Esophagus muscularis mucosa (tissue), 4 donors: ENCODE data around the gene GAD2. TPM values are rescaled to one million over a fixed set of nuclear protein-coding genes. Genes with fewer than 3 reads are reported as not detected.

Experiments
- DNase-seq: peaks from one replicate; pipeline ENCODE4 v3.0.0-alpha.2; 2017; ENCODE audit errors: extremely low spot score
- H3K27ac ChIP-seq, 4 donors: fragments of 200-600 bp; sonication (generic); replicated peaks in 1 of 4; 1 replicate in 3 of 4; 2 replicates in 1 of 4; pipeline ENCODE4 v1.5.1; 2016 to 2019; ENCODE audit warnings: mild to moderate bottlenecking in 1 of 4
- H3K27me3 ChIP-seq, 4 donors: fragments of 200-600 bp; sonication (generic); one replicate each; pipeline versions ENCODE4 v1.5.1 to v1.6.0; 2016 to 2019
- H3K36me3 ChIP-seq, 4 donors: fragments of 200-600 bp; sonication (generic); one replicate each; pipeline ENCODE4 v1.5.1; 2016 to 2019
- H3K4me1 ChIP-seq, 4 donors: fragments of 200-600 bp; sonication (generic); one replicate each; pipeline ENCODE4 v1.5.1; 2016 to 2019
- H3K4me3 ChIP-seq, 4 donors: fragments of 200-600 bp; sonication (generic); 1 replicate in 2 of 4; 2 replicates in 2 of 4; pipeline ENCODE4 v1.5.1; 2016 to 2019; ENCODE audit warnings: mild to moderate bottlenecking in 4 of 4, moderate library complexity in 1 of 4
- H3K9me3 ChIP-seq, 4 donors: fragments of 200-600 bp; sonication (generic); 1 replicate in 3 of 4; 2 replicates in 1 of 4; pipeline ENCODE4 v1.5.1; 2016 to 2019
- EP300 ChIP-seq: sonication (generic); formaldehyde crosslinking; IDR thresholded peaks from one replicate; pipeline ENCODE4 v1.6.1; 2017; ENCODE audit warnings: antibody characterized with exemption
- POLR2A ChIP-seq: fragments of 450-650 bp; IDR thresholded peaks from one replicate; pipeline ENCODE4 v1.6.1; 2017; ENCODE audit warnings: antibody characterized with exemption, moderate library complexity, mild to moderate bottlenecking, low read depth
- POLR2AphosphoS5 ChIP-seq, 2 donors: sonication (generic); formaldehyde crosslinking; IDR thresholded peaks; one replicate each; pipeline ENCODE4 v1.6.1; 2017; ENCODE audit warnings: antibody characterized with exemption in 2 of 2
- WGBS: methylation state at CpG from one replicate; pipeline ENCODE4 v1.1.5; 2018; 5-methylcytosine and 5-hydroxymethylcytosine counted together
- intact Hi-C: fragments of 100-400 bp; cut with DNase I; formaldehyde crosslinking; loops from one replicate; pipeline ENCODE4 v1.15.1; 2023
- total RNA-seq, 4 donors: library from RNA; depleted of rRNA; stranded (reverse); fragments of >200 nt; gene quantifications; one replicate each; pipeline versions ENCODE4 v1.1.0 to v1.2.1, GENCODE V29; 2016
- TF ChIP-seq, protein P1 (sequence below), 3 experiments: fragments of 200-600 bp in 2 of 3; fragments of 450-650 bp in 1 of 3; sonication (generic) in 2 of 3; IDR thresholded peaks; one replicate each; pipeline ENCODE4 v1.5.1; 2017 to 2019; ENCODE audit warnings: antibody characterized with exemption in 3 of 3, mild to moderate bottlenecking in 2 of 3, moderate library complexity in 1 of 3

Gene GAD2
- total RNA-seq, 4 donors from 2014 or later, result not detected

DNA sequence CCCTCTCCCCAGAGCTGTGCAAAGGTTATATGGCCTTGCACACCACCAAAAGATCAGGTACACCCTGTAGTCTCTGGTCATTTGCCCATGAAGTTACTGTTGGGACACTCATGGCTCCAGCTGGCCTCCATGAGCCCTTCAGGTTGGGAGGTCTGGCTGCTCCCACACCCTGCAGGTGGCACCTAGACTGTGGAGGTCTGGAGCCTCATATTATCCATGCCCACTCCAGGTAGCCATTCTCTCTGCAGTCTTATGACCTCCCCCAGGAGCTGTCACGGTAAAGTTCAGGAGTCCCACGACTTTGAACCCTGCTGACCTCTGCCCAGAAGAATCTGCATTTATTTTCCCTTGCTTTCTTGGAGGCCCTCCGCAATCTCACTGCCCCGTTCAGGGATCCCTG is 39.2 kb upstream of the GAD2 start:
- DNase-seq, result no peak
- Histone ChIP-seq H3K27ac (no peak overlapping the region), H3K9me3 (no peaks in the 10 kb centered on the region), H3K4me1 (no peaks in the 10 kb centered on the region), H3K4me3 (no peak overlapping the region), H3K27me3 (no peaks in the 10 kb centered on the region), H3K36me3 (no peaks in the 10 kb centered on the region)
- 92% methylated on average over 4 of the region's 4 CpGs for WGBS
- intact Hi-C loops, result no loop called here
- TF ChIP-seq EP300 (no peak), POLR2A (no peak)

DNA sequence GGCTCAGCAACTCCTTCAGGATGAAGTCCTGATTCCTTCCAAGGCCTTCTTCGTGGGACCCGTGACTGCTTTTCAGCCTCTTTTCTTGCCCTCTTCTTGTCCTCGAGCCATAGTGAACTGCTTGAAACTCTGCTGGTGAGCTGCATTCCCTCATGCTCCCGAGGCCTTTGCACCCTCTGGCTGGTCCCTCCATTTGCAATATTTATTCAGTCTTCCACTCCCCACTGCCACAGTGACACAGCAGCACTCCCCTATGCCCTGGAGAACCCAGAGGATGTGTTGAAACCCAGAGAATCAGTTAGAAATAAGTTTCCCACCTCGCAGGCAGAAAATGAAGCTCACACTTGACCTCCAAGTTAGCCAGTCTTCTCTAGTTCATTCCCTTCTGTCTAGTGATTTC is 22.3 kb upstream of the GAD2 start:
- Histone ChIP-seq H3K4me1 (no peaks in the 10 kb centered on the region), H3K27me3 (no peaks in the 10 kb centered on the region), H3K36me3 (no peaks in the 10 kb centered on the region), H3K9me3 (no peaks in the 10 kb centered on the region), H3K4me3 (no peak overlapping the region), H3K27ac (no peak overlapping the region)
- intact Hi-C loops, result no loop called here
- TF ChIP-seq POLR2A (no peak), EP300 (no peak), POLR2AphosphoS5 (IDR thresholded peaks at IDR 0.05) (no peak)
- TF ChIP-seq, protein P1, sequence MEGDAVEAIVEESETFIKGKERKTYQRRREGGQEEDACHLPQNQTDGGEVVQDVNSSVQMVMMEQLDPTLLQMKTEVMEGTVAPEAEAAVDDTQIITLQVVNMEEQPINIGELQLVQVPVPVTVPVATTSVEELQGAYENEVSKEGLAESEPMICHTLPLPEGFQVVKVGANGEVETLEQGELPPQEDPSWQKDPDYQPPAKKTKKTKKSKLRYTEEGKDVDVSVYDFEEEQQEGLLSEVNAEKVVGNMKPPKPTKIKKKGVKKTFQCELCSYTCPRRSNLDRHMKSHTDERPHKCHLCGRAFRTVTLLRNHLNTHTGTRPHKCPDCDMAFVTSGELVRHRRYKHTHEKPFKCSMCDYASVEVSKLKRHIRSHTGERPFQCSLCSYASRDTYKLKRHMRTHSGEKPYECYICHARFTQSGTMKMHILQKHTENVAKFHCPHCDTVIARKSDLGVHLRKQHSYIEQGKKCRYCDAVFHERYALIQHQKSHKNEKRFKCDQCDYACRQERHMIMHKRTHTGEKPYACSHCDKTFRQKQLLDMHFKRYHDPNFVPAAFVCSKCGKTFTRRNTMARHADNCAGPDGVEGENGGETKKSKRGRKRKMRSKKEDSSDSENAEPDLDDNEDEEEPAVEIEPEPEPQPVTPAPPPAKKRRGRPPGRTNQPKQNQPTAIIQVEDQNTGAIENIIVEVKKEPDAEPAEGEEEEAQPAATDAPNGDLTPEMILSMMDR (IDR thresholded peaks at IDR 0.05), result no peak
- WGBS, result 72% methylated on average over 5 of the region's 5 CpGs
- DNase-seq, result no peak

DNA sequence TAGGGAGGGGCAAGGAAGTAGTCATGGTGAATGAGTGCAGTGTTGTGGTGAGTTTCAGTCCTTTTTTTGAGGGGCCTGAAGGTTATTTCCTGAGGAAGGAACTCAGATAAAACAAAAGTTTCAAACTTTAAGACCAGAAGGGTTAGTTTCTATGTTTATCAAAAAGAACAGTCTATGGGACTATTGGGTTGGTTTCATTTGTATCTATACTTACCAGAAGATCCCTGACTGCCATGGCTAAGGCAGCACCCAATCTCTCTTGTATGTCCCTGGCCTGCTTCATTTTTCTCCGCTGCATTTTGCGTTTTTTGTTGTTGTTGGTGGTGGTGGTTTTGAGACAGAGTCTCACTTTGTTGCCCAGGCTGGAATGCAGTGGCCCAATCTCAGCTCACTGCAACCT is 19.3 kb upstream of the GAD2 start:
- no peak for DNase-seq
- H3K9me3 ChIP-seq, result no peaks in the 10 kb centered on the region
- H3K36me3 ChIP-seq, result no peaks in the 10 kb centered on the region
- no peaks in the 10 kb centered on the region for H3K27me3 ChIP-seq
- TF ChIP-seq, protein P1 (IDR thresholded peaks at IDR 0.05), result no peak
- no peak for TF ChIP-seq EP300
- TF ChIP-seq POLR2A, result no peak
- TF ChIP-seq POLR2AphosphoS5 (IDR thresholded peaks at IDR 0.05), result no peak
- no peak overlapping the region for H3K4me3 ChIP-seq
- intact Hi-C loops, result no loop called here
- WGBS, result 86% methylated on average over 2 of the region's 2 CpGs
- no peak overlapping the region for H3K27ac ChIP-seq
- H3K4me1 ChIP-seq, result no peaks in the 10 kb centered on the region

DNA sequence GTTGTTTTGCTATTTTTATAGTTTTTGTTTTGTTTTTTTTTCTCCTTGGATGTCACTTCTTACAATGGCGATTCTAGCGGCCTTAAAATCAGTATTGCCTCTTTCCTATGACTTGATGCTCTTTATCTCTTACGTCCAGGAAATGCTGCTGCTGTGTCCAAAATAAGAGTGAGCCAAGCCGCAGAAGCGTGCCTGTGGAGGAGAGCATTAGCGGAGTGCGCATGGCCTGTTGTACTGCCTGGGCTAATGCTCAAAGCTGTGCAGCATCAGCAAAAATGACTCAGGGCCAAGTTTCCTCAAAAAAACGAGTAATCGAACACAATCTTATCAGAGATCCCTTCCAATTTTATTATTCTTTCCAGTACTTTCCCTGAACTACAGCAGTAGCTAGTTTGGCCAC is 18.5 kb upstream of the GAD2 start:
- no peak for TF ChIP-seq POLR2A
- TF ChIP-seq, protein P1 (IDR thresholded peaks at IDR 0.05), result no peak
- no peak for TF ChIP-seq POLR2AphosphoS5 (IDR thresholded peaks at IDR 0.05)
- no peak for TF ChIP-seq EP300
- DNase-seq, result no peak
- 93% methylated on average over 9 of the region's 9 CpGs for WGBS
- Histone ChIP-seq H3K4me1 (no peaks in the 10 kb centered on the region), H3K4me3 (no peak overlapping the region), H3K27me3 (no peaks in the 10 kb centered on the region), H3K9me3 (no peaks in the 10 kb centered on the region), H3K36me3 (no peaks in the 10 kb centered on the region), H3K27ac (no peak overlapping the region)
- intact Hi-C loops, result no loop called here

DNA sequence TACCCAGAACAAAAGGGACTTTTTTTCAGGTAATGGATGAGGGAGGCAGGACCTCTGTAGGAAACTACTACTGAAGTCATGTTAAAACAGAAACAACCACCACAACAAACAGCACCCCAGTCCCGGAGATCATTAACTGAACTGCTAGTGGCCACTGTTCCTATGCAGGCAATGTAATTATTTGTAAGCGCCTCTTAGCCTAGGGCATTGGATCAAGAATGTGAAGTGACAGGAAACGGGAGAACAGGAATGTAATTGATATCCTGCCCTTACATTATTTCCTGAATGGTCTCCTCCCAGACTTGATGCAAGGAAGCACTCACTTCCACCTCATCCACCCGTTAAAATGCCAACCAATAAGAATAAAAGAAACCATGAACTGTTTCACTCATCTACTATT is 16.7 kb upstream of the GAD2 start:
- H3K36me3 ChIP-seq, result no peaks in the 10 kb centered on the region
- H3K9me3 ChIP-seq, result no peaks in the 10 kb centered on the region
- TF ChIP-seq POLR2A (no peak), EP300 (no peak), POLR2AphosphoS5 (IDR thresholded peaks at IDR 0.05) (no peak)
- TF ChIP-seq, protein P1 (IDR thresholded peaks at IDR 0.05), result no peak
- no peak for DNase-seq
- H3K27ac ChIP-seq, result no peak overlapping the region
- intact Hi-C loops, result no loop called here
- no peak overlapping the region for H3K4me3 ChIP-seq
- H3K4me1 ChIP-seq, result no peaks in the 10 kb centered on the region
- H3K27me3 ChIP-seq, result no peaks in the 10 kb centered on the region
- WGBS, result 64% methylated on average over 4 of the region's 4 CpGs
